SH-SY5Y (cell line): ENCODE measurements around the gene TRPM4.

Source experiments
- GATA2 ChIP-seq: IDR thresholded peaks from 2 replicates; pipeline ENCODE4 v1.6.1; 2011; ENCODE audit warnings: mild to moderate bottlenecking, low read depth, low read length
- GATA3 ChIP-seq: IDR thresholded peaks from 2 replicates; pipeline ENCODE4 v1.6.1; 2011; ENCODE audit warnings: low read depth, mild to moderate bottlenecking, low read length, moderate library complexity

Gene TRPM4

DNA sequence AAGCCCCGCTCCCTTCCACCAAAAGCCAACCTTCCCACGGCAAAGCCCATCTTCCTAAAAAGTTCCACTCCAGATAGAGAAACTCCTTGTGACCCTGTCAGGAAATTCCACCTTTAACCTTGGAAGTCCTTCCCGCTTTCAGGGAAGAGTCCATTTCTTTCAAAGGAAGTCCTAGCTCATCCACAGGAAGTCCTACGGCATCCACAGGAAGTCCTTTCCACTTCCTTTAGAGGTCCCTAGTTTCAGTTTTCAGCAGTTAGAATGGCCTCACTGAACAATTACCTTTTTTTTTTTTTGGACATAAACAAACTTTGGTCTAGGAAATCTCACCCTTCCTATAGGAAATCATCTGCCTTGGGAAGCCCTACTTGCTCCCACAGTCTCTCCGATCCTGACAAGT is 31.7 kb downstream of the TRPM4 start:
- TF ChIP-seq GATA2: no peak

DNA sequence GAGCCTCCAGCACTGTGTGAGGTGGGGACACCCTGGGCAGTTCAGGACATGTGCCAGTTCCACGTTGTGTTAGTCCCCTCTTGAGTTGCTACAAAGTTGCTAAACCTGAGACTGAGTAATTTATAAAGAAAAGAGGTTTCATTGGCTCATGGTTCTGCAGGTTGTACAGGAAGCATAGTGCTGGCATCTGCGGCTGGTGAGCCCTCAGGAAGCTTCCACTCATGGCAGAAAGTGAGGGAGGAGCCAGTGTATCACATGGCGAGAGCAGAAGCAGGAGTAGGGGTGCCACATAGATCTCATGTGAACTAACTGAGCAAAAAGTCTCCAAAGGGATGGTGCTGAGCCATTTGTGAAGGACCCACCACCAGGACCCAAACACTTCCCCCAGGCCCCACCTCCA is 33.2 kb downstream of the TRPM4 start:
- no peak for TF ChIP-seq GATA3

DNA sequence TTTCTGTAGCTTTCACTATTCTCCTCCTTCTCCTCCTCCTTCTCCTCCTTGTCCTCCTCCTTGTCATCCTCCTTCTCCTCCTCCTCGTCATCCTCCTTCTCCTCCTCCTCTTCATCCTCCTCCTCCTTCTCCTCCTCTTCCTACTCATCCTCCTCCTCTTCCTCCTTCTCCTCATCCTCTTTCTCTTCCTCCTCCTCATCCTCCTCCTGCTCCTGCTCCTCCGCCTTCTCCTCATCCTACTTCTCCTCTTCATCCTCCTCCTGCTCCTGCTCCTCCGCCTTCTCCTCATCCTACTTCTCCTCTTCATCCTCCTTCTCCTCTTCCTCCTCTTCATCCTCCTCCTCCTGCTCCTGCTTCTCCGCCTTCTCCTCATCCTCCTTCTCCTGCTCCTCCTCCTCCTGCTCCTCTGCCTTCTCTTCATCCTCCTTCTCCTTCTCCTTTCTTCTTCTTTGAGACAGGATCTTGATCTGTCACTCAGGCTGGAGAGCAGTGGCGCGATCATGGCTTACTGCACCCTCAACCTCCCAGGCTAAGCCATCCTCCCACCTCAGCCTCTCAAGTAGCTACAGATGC is 36.3 kb downstream of the TRPM4 start:
- TF ChIP-seq GATA3 (no peak), GATA2 (no peak)

DNA sequence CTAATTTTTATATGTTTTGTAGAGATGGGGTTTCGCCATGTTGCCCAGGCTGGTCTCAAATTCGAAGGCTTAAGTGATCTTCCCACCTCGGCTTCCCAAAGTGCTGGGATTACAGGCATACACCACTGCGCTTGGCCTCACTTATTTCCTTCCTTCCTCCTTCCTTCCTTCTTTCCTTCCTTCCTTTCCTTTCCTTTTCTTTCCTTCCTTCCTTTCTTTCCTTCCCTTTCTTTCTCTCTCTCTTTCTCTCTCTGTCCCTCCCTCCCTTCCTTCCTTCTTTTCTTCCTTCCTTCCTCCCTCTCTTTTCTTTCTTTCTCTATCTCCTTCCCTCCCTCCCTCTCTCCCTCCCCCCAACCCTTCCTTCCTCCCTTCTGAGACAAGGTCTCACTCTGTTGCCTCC is 36.8 kb downstream of the TRPM4 start:
- no peak for TF ChIP-seq GATA2
- no peak for TF ChIP-seq GATA3

DNA sequence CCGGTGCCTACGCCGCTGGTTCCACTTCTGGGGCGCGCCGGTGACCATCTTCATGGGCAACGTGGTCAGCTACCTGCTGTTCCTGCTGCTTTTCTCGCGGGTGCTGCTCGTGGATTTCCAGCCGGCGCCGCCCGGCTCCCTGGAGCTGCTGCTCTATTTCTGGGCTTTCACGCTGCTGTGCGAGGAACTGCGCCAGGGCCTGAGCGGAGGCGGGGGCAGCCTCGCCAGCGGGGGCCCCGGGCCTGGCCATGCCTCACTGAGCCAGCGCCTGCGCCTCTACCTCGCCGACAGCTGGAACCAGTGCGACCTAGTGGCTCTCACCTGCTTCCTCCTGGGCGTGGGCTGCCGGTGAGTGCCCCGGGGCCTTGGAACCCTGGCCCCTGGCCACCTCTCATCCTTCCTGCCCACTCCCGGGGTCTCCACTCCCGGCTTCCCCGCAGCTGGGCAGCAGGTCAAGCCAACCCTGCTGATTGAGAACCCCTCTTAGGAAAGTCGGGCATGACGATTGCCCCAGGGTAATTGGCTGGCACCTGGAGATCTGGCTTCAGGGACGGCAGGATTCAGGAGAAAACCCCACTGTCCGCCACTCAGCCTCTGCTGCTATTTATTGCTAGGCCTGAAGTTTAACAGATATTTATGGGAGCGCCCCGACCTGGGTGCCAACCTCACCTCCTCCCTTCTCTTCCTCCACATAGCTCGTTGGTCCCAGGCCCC is 39.1 kb downstream of the TRPM4 start:
- no peak for TF ChIP-seq GATA2
- no peak for TF ChIP-seq GATA3

DNA sequence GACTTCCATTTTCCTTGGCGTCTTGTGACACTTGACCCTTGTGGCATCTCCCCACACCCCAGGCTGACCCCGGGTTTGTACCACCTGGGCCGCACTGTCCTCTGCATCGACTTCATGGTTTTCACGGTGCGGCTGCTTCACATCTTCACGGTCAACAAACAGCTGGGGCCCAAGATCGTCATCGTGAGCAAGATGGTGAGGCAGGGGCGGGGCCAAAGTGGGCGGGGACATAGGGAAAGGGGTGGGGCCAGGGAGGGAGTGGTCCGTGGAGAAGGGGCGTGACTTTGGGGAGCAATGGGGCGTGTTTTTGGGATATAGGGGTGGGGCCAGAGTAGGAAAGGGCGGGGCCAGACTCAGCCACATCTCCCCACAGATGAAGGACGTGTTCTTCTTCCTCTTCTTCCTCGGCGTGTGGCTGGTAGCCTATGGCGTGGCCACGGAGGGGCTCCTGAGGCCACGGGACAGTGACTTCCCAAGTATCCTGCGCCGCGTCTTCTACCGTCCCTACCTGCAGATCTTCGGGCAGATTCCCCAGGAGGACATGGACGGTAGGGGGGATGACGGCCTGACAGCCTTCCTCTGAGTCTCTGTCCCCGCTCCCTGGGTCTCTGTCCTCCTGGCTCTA is 42.8 kb downstream of the TRPM4 start:
- TF ChIP-seq GATA3 (no peak), GATA2 (no peak)

DNA sequence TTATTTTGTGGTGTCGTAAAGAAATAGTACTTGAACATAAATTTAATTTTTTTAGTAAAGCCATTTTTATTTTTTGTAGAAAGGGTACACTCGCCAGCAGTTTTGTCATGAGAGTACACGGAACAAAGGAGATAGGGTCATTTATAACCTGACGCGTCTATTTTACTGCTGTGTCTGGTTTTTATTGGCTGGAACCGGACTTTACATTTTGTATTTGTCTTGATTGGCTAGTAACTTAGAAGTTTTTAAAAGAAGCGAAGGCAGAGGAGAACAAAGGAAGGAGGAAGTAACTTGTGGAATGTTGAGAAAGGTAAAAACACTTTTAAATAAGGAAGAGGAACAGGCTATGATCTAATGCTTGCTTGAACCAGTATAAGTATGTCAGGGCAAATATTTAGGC is 43.5 kb downstream of the TRPM4 start:
- TF ChIP-seq GATA3 (no peak), GATA2 (no peak)

DNA sequence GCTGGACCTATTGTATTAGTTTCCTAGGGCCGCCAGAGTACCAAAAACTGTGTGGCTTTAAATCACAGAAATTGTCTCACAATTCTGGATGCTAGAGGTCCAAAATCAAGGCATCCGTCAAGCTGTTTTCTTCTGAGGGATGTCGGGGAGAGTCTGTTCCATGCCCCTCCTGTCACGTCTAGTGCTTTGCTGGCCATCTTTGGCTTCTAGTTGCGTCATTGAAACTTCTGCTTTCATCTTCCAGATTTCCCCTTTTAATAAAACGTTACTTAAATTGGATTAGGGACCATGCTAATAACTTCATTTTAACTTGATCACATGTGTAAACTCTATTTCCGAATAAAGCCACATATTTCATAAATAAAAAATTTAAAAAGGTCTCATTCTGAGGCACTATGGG is 47.5 kb downstream of the TRPM4 start:
- no peak for TF ChIP-seq GATA2
- TF ChIP-seq GATA3: no peak

DNA sequence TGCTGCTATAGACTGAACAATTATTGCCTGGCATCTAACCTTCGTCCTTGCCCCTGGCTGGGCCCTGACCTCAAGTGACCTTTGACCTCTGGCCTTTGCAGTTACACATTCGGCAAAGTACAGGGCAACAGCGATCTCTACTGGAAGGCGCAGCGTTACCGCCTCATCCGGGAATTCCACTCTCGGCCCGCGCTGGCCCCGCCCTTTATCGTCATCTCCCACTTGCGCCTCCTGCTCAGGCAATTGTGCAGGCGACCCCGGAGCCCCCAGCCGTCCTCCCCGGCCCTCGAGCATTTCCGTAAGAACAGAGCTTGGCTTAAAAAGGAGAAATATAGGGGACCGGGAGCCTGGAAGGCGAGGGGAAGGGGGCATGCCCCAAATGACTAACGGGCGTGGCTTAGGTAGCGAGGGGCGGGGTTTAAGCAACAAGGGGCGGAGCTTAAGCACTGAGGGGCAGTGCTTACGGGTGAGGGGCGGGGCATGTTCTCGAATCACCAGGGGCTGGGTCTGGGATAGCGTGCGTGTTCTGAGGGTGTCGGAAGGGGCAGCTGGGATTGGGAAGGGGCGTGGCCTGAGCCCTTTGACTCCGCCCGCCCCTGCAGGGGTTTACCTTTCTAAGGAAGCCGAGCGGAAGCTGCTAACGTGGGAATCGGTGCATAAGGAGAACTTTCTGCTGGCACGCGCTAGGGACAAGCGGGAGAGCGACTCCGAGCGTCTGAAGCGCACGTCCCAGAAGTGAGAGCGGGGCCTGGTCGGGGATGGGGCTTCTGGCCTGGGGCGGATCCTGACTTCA is 52.7 kb downstream of the TRPM4 start:
- TF ChIP-seq GATA2: no peak
- no peak for TF ChIP-seq GATA3

DNA sequence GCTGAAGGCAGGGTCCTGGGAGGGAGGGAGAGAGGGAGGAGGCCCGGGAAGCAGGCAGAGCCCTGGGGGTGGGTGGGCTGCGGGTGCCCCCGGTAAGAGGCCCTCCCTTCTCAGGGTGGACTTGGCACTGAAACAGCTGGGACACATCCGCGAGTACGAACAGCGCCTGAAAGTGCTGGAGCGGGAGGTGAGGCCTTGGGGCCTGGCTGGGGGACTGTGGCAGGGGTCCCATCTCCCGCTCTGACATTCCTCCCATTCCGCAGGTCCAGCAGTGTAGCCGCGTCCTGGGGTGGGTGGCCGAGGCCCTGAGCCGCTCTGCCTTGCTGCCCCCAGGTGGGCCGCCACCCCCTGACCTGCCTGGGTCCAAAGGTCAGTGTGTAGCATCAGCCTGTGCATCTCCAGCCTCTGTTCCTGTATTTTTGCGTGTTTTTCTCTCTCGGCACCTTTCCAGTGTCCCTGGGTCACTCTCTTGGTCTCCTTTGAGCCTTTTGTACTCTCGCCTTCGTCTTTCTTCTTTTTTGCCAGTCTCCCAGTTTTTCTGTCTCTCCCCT is 53.4 kb downstream of the TRPM4 start:
- no peak for TF ChIP-seq GATA2

DNA sequence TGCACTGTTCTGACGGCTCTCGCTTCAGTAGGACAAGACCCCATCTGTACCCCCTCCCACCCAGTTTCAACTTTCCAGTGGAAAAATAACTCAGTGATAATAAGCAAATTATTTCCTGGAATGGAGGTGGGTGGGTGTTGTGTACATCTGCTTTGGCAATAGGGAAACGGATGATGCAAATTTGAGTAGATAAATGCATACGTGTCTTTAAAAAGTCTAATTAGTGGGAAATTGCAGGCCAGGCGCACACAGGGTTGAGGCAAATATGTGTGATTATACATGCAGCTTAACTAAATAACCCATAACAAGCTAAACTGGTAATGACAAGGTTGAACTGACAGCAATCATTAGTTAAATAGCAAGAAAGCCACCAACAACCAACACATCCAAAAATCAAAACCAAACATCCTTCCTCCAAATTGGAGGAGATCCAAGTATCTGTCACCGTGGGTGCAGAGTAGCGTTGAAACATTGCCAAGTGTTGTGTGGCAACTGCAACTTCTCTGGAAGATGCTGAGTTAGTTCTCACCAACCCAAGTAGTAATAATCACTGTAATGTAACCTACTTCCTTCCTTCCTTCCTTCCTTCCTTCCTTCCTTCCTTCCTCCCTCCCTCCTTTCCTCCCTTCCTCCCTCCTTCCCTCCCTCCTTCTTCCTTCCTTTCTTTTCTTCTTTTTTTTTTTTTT is 54.6 kb downstream of the TRPM4 start:
- TF ChIP-seq GATA3 (no peak), GATA2 (no peak)

DNA sequence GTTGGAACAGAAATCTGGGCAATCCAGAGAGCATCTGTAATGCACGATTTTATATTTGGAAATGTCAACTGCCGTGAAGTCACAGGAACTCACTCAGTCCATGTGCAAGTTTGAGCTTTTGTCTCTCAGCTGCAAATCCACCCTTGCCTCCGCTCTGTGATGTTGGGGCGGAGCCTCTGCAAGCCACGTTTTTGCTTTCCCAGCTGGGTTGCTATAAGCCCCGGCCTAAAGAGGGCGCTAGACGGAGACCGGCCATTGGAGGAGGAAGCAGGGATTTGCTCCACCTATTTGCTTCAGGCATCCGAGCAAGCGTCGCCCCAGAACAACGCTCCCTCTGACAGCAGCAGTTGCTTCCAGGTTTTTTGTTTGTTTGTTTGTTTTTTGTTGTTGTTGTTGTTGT is 56.2 kb downstream of the TRPM4 start:
- TF ChIP-seq GATA3: no peak
- no peak for TF ChIP-seq GATA2

DNA sequence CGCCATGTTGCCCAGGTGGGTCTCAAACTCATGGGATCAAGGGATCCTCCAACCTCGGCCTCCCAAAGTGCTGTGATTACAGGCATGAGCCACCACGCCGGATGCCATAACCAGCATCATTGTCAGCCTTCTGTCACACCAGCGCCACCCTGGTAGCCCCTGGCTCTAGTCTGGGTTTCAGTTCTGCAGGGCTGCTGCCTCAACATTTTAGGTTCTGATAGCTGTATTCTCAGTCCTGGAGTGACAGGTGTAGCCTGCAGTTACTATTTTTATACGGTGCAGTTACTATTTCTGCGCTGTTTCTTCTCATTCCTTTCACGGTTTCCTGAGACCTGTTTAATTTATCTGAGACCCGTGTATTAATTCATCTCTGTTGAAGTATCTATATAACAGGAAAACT is 57.1 kb downstream of the TRPM4 start:
- TF ChIP-seq GATA3 (no peak), GATA2 (no peak)

DNA sequence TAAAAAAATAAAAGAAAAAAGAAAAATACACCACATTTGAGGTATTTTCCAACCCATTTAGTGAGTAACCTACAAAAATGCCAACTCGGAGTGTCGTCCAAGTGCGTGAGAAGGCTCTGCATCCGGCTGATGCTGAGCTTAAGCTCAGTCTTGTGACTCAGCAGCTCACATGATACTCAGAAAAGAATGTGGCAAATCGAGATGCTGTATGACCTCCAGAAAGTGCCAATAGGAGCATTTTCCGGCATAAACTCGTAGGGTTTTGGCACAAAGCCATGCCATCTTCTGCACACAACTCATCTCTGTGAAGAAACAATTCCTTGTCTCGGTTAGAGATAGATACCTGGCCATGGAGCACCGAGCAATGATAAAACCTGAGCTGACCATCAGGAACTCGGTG is 58.5 kb downstream of the TRPM4 start:
- TF ChIP-seq GATA2: no peak
- no peak for TF ChIP-seq GATA3
